Progenitor cell of endocrine pancreas (in vitro differentiated cells): ENCODE results near the gene SLC50A1. TPM values are rescaled to one million over a fixed set of nuclear protein-coding genes. Genes with fewer than 3 reads are reported as not detected.

ENCODE experiments used
- DNase-seq: peaks from one replicate; pipeline ENCODE4 v3.0.0; 2021; ENCODE audit warnings: low spot score; ENCODE audit not compliant: unreplicated experiment
- H3K27ac Mint-ChIP-seq: 2 replicates; pipeline ENCODE4 v1.8.0; 2021; ENCODE audit warnings: mild to moderate bottlenecking, moderate library complexity, mixed read lengths
- H3K27me3 Mint-ChIP-seq: 2 replicates; pipeline ENCODE4 v1.8.0; 2021; ENCODE audit warnings: mixed read lengths
- H3K36me3 Mint-ChIP-seq: 2 replicates; pipeline ENCODE4 v1.8.0; 2022; ENCODE audit warnings: mixed read lengths; ENCODE audit not compliant: insufficient read depth
- H3K4me1 Mint-ChIP-seq: 2 replicates; pipeline ENCODE4 v1.8.0; 2021; ENCODE audit warnings: low read depth, mixed read lengths
- H3K4me3 Mint-ChIP-seq: 2 replicates; pipeline ENCODE4 v1.8.0; 2021; ENCODE audit warnings: low read depth, mild to moderate bottlenecking, moderate library complexity, mixed read lengths
- H3K9me3 Mint-ChIP-seq: 2 replicates; pipeline ENCODE4 v1.8.0; 2021; ENCODE audit warnings: low read depth, mixed read lengths
- CTCF ChIP-seq: fragments of 200-600 bp; sonication (generic); IDR thresholded peaks from one replicate; pipeline ENCODE4 v1.5.0; 2021; ENCODE audit warnings: antibody characterized with exemption, mild to moderate bottlenecking; ENCODE audit not compliant: unreplicated experiment
- total RNA-seq: library from RNA; stranded (reverse); gene quantifications from 2 replicates; pipeline ENCODE4 v1.2.1, GENCODE V29; 2021

Gene SLC50A1
- total RNA-seq, 1 donor from 2014 or later, result 33.3 TPM

- H3K27ac Mint-ChIP-seq, result no peak overlapping the region
- peaks cover 3% of the 10 kb centered on the region for H3K4me1 Mint-ChIP-seq
- no peak for DNase-seq
- no peak overlapping the region for H3K4me3 Mint-ChIP-seq
- TF ChIP-seq CTCF, result no peak
- H3K27me3 Mint-ChIP-seq, result peaks cover 44% of the 10 kb centered on the region
- H3K9me3 Mint-ChIP-seq, result no peaks in the 10 kb centered on the region
- peaks cover 1% of the 10 kb centered on the region for H3K36me3 Mint-ChIP-seq
Observed at GRCh38 chr1:155092131-155092530, 43.5 kb upstream of the SLC50A1 start.

GRCh38 chr1:155092641-155093040 lies 43.0 kb upstream of the SLC50A1 start:
- Mint-ChIP-seq H3K9me3 (no peaks in the 10 kb centered on the region), H3K36me3 (no peaks in the 10 kb centered on the region), H3K27me3 (peaks cover 40% of the 10 kb centered on the region), H3K4me1 (peaks cover 3% of the 10 kb centered on the region), H3K4me3 (no peak overlapping the region), H3K27ac (peak overlapping the region; percentile 20)
- no peak for TF ChIP-seq CTCF
- DNase-seq, result no peak

GRCh38 chr1:155093911-155094621 lies 41.6 kb upstream of the SLC50A1 start:
- H3K4me1 Mint-ChIP-seq, result peaks cover 3% of the 10 kb centered on the region
- H3K4me3 Mint-ChIP-seq, result no peak overlapping the region
- no peaks in the 10 kb centered on the region for H3K36me3 Mint-ChIP-seq
- no peak overlapping the region for H3K27ac Mint-ChIP-seq
- no peak for DNase-seq
- TF ChIP-seq CTCF, result peak; percentile 41
- H3K9me3 Mint-ChIP-seq, result no peaks in the 10 kb centered on the region
- peaks cover 35% of the 10 kb centered on the region for H3K27me3 Mint-ChIP-seq

GRCh38 chr1:155094622-155094948 lies 41.1 kb upstream of the SLC50A1 start:
- DNase-seq, result no peak
- H3K27me3 Mint-ChIP-seq, result peaks cover 35% of the 10 kb centered on the region
- TF ChIP-seq CTCF, result no peak
- H3K27ac Mint-ChIP-seq, result no peak overlapping the region
- no peaks in the 10 kb centered on the region for H3K9me3 Mint-ChIP-seq
- no peaks in the 10 kb centered on the region for H3K36me3 Mint-ChIP-seq
- no peak overlapping the region for H3K4me3 Mint-ChIP-seq
- H3K4me1 Mint-ChIP-seq, result peaks cover 3% of the 10 kb centered on the region

GRCh38 chr1:155099331-155099730 lies 36.3 kb upstream of the SLC50A1 start:
- Mint-ChIP-seq H3K27me3 (peaks cover 16% of the 10 kb centered on the region), H3K9me3 (no peaks in the 10 kb centered on the region), H3K4me3 (no peak overlapping the region), H3K27ac (no peak overlapping the region), H3K36me3 (no peaks in the 10 kb centered on the region), H3K4me1 (peaks cover 2% of the 10 kb centered on the region)
- no peak for DNase-seq
- no peak for TF ChIP-seq CTCF
